ENCODE results near the gene HSF5. TPM values are rescaled to one million over a fixed set of nuclear protein-coding genes. Genes with fewer than 3 reads are reported as not detected.

The HSF5 gene
- total and polyA plus RNA-seq, 8 donors = 0.18 TPM; not detected in 7

GRCh38 chr17:58535431-58535830 is 47.2 kb upstream of the HSF5 start:
- H3K27me3 ChIP-seq = peaks cover 0 to 5% (median 0%) of the 10 kb centered on the region in 3 donors
- H3K4me1 ChIP-seq = peaks cover 7 to 21% (median 18%) of the 10 kb centered on the region in 4 donors
- no peaks in the 10 kb centered on the region for H3K9me3 ChIP-seq
- H3K27ac ChIP-seq = no peak overlapping the region
- TF ChIP-seq POLR2AphosphoS5 (IDR thresholded peaks at IDR 0.05) (no peak), CTCF (IDR thresholded peaks at IDR 0.05) (no peak), EP300 (IDR thresholded peaks at IDR 0.05) (no peak), POLR2A (IDR thresholded peaks at IDR 0.05) (no peak)
- no peak for DNase-seq
- WGBS, 5 donors = 82 to 95% (median 88%) methylated on average over 2 of the region's 2 CpGs
- intact Hi-C loops (cut with DNase I; ENCODE audit: low total_unique reads) = no loop called here
- no peaks in the 10 kb centered on the region for H3K36me3 ChIP-seq
- no peak overlapping the region for H3K4me3 ChIP-seq

- Histone ChIP-seq H3K27ac (no peak overlapping the region), H3K4me1 (peaks cover 7 to 21% (median 18%) of the 10 kb centered on the region in 4 donors), H3K36me3 (no peaks in the 10 kb centered on the region), H3K4me3 (no peak overlapping the region), H3K9me3 (no peaks in the 10 kb centered on the region), H3K27me3 (peaks cover 0 to 5% (median 0%) of the 10 kb centered on the region in 3 donors)
- intact Hi-C loops (cut with DNase I; ENCODE audit: low total_unique reads) = no loop called here
- no peak for DNase-seq
- TF ChIP-seq EP300 (IDR thresholded peaks at IDR 0.05) = no peak
- no peak for TF ChIP-seq CTCF (IDR thresholded peaks at IDR 0.05)
- TF ChIP-seq POLR2A (IDR thresholded peaks at IDR 0.05) = no peak
- TF ChIP-seq POLR2AphosphoS5 (IDR thresholded peaks at IDR 0.05) = no peak
- WGBS, 5 donors = 80 to 89% (median 86%) methylated on average over 4 of the region's 4 CpGs
Observed at GRCh38 chr17:58534901-58535421, 46.8 kb upstream of the HSF5 start.

GRCh38 chr17:58534331-58534730 is 46.1 kb upstream of the HSF5 start:
- no peaks in the 10 kb centered on the region for H3K9me3 ChIP-seq
- peaks cover 0 to 5% (median 0%) of the 10 kb centered on the region in 3 donors for H3K27me3 ChIP-seq
- DNase-seq = no peak
- WGBS, 5 donors = 63 to 93% (median 79%) methylated on average over 3 of the region's 3 CpGs
- intact Hi-C loops (cut with DNase I; ENCODE audit: low total_unique reads) = no loop called here
- H3K4me3 ChIP-seq = no peak overlapping the region
- no peak overlapping the region for H3K27ac ChIP-seq
- no peaks in the 10 kb centered on the region for H3K36me3 ChIP-seq
- H3K4me1 ChIP-seq = peaks cover 7 to 21% (median 19%) of the 10 kb centered on the region in 4 donors
- no peak for TF ChIP-seq POLR2AphosphoS5 (IDR thresholded peaks at IDR 0.05)
- TF ChIP-seq EP300 (IDR thresholded peaks at IDR 0.05) = no peak
- no peak for TF ChIP-seq POLR2A (IDR thresholded peaks at IDR 0.05)
- no peak for TF ChIP-seq CTCF (IDR thresholded peaks at IDR 0.05)

GRCh38 chr17:58533616-58534188 is 45.5 kb upstream of the HSF5 start:
- 87 to 98% (median 92%) methylated on average over 5 of the region's 5 CpGs for WGBS, 5 donors
- Histone ChIP-seq H3K9me3 (no peaks in the 10 kb centered on the region), H3K27me3 (peaks cover 0 to 5% (median 0%) of the 10 kb centered on the region in 3 donors), H3K4me1 (peaks cover 7 to 24% (median 21%) of the 10 kb centered on the region in 4 donors), H3K27ac (no peak overlapping the region), H3K36me3 (no peaks in the 10 kb centered on the region), H3K4me3 (no peak overlapping the region)
- no peak for TF ChIP-seq CTCF (IDR thresholded peaks at IDR 0.05)
- TF ChIP-seq EP300 (IDR thresholded peaks at IDR 0.05) = no peak
- TF ChIP-seq POLR2A (IDR thresholded peaks at IDR 0.05) = no peak
- TF ChIP-seq POLR2AphosphoS5 (IDR thresholded peaks at IDR 0.05) = no peak
- no peak for DNase-seq
- intact Hi-C loops (cut with DNase I; ENCODE audit: low total_unique reads) = no loop called here

Measured in stomach (tissue), 9 donors.